Adrenal gland (tissue), 12 donors: ENCODE data around the gene PCLO. TPM values are rescaled to one million over a fixed set of nuclear protein-coding genes. Genes with fewer than 3 reads are reported as not detected.

Experiments
- DNase-seq, 7 donors: peaks; one replicate each; pipeline ENCODE4 v3.0.0-alpha.2; 2019 to 2020
- H3K27ac ChIP-seq, 5 donors: fragments of 200-600 bp; sonication (generic) in 4 of 5; 1 replicate in 3 of 5; 2 replicates in 2 of 5; pipeline versions ENCODE4 v1.5.1 to v1.8.0; 2016 to 2020; ENCODE audit warnings: mild to moderate bottlenecking in 1 of 5
- H3K27me3 ChIP-seq: fragments of 200-600 bp; 2 replicates; pipeline ENCODE4 v1.8.0; 2021
- H3K36me3 ChIP-seq, 2 donors: fragments of 200-600 bp; replicated peaks in 1 of 2; 1 replicate in 1 of 2; 2 replicates in 1 of 2; pipeline versions ENCODE4 v1.5.1 to v1.8.0; 2018 to 2022
- H3K4me1 ChIP-seq, 2 donors: fragments of 200-600 bp; replicated peaks in 1 of 2; 1 replicate in 1 of 2; 2 replicates in 1 of 2; pipeline versions ENCODE4 v1.5.1 to v1.8.0; 2018 to 2021
- H3K4me3 ChIP-seq, 4 donors: fragments of 200-600 bp; sonication (generic) in 3 of 4; one replicate each; pipeline ENCODE4 v1.5.1; 2016 to 2018
- H3K9me3 ChIP-seq, 3 donors: fragments of 200-600 bp; sonication (generic) in 1 of 3; replicated peaks in 1 of 3; 1 replicate in 2 of 3; 2 replicates in 1 of 3; pipeline versions ENCODE4 v1.5.1 to v1.8.0; 2016 to 2021
- POLR2A ChIP-seq, 2 donors: fragments of 450-650 bp; IDR thresholded peaks; one replicate each; pipeline ENCODE4 v1.6.1; 2017; ENCODE audit warnings: antibody characterized with exemption in 2 of 2, mild to moderate bottlenecking in 2 of 2, moderate library complexity in 1 of 2
- WGBS, 4 donors: extraction: QIAGEN DNeasy Blood & Tissue Kit in 2 of 4; methylation state at CpG; one replicate each; pipeline versions ENCODE4 v1.1.5 to v1.1.7; 2013 to 2017; 5-methylcytosine and 5-hydroxymethylcytosine counted together
- intact Hi-C, 2 donors: fragments of 100-400 bp; cut with DNase I; formaldehyde crosslinking; loops; one replicate each; pipeline versions ENCODE4 v1.14.1 to v1.15.0; 2022 to 2023
- polyA plus RNA-seq, 3 donors: library from polyadenylated mRNA; stranded (reverse); fragments of 200-250 nt in 2 of 3; fragments of 350-450 nt in 1 of 3; fragmentation: Illumina TruSeq in 1 of 3; extraction: RNeasy Lipid Tissue Mini Kit (QIAGEN cat#74804) in 1 of 3; gene quantifications; one replicate each; pipeline ENCODE4 v1.2.3, GENCODE V29; 2013 to 2014
- total RNA-seq, 9 donors: library from RNA; depleted of rRNA in 4 of 9; stranded (reverse); fragments of >200 nt in 4 of 9; fragments of 120-200 nt in 1 of 9; fragmentation: NEBNext Ultra II Directional in 1 of 9; extraction: Animal tissue kit (Norgen Biotek cat#: 25700) in 1 of 9; gene quantifications; one replicate each; pipeline versions ENCODE4 v1.1.0 to v1.2.4, GENCODE V29; 2013 to 2023
- TF ChIP-seq, protein P1 (sequence below), 6 experiments: fragments of 450-650 bp in 4 of 6; fragments of 200-600 bp in 2 of 6; sonication (generic) in 1 of 6; IDR thresholded peaks; 1 replicate in 5 of 6; 2 replicates in 1 of 6; pipeline versions ENCODE4 v1.5.1 to v1.8.0; 2016 to 2021; ENCODE audit warnings: antibody characterized with exemption in 6 of 6, mild to moderate bottlenecking in 2 of 6, moderate library complexity in 1 of 6
- donor health status: healthy with polysubstance abuse.
- donor health status: Bipolar disorder and iron deficiency.
- donor health status: DM: yes; HTN: yes; CAD: no.
- donor health status: DM: no; HTN: no; CAD: no.
- donor health status: DM: no; HTN: no; CAD: no.
- donor health status: DM: yes; HTN: yes; CAD: no.

PCLO gene
- total and polyA plus RNA-seq, 12 donors: 1.8 to 17.1 (median 9.6) TPM

DNA sequence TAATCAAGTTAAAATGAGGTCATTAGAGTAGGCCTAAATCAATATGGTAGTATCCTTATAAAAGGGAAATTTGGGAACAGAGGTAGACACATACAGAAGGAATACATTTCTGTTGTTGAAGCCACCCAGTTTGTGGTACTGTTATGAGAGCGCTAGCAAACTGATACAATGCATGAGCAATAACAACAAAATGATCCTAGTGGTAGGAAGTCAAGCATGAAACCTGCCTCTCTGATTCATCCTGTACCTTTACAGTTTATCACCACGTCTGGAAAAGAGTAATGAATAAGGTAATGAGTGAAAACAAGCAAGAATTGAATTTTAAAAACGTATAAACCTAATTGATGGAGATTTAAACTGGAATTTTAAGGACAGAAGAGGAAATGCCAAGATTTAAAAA, 217.2 kb downstream of the PCLO start:
- Histone ChIP-seq H3K27me3 (no peaks in the 10 kb centered on the region), H3K9me3 (no peaks in the 10 kb centered on the region), H3K36me3 (no peaks in the 10 kb centered on the region), H3K4me3 (no peak overlapping the region), H3K4me1 (no peaks in the 10 kb centered on the region), H3K27ac (no peak overlapping the region)
- TF ChIP-seq POLR2A (IDR thresholded peaks at IDR 0.05): no peak
- TF ChIP-seq, protein P1, sequence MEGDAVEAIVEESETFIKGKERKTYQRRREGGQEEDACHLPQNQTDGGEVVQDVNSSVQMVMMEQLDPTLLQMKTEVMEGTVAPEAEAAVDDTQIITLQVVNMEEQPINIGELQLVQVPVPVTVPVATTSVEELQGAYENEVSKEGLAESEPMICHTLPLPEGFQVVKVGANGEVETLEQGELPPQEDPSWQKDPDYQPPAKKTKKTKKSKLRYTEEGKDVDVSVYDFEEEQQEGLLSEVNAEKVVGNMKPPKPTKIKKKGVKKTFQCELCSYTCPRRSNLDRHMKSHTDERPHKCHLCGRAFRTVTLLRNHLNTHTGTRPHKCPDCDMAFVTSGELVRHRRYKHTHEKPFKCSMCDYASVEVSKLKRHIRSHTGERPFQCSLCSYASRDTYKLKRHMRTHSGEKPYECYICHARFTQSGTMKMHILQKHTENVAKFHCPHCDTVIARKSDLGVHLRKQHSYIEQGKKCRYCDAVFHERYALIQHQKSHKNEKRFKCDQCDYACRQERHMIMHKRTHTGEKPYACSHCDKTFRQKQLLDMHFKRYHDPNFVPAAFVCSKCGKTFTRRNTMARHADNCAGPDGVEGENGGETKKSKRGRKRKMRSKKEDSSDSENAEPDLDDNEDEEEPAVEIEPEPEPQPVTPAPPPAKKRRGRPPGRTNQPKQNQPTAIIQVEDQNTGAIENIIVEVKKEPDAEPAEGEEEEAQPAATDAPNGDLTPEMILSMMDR (IDR thresholded peaks at IDR 0.05): no peak
- intact Hi-C loops: no loop called here
- no peak for DNase-seq
- WGBS, 4 donors: 71 to 82% (median 76%) methylated on average over 3 of the region's 3 CpGs

DNA sequence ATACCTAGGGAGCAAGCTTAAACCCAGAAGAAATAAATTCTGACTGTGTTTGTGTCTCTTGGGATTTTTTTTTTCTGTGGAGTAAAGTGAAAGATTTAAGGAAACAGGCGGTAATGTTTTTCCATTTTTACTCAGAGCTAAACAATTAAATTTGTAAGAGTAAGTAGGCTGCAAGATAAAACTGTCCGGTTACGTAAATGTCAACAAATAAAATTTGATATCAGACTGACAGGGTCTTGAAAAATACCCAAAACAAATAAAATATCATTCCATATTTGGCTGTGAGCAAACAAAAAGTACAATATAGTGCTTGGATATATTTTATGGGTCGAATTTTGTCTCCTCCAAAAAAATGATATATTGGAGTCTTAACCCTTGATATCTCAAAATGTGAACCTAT, 217.6 kb downstream of the PCLO start:
- Histone ChIP-seq H3K36me3 (no peaks in the 10 kb centered on the region), H3K27me3 (no peaks in the 10 kb centered on the region), H3K9me3 (no peaks in the 10 kb centered on the region), H3K4me1 (no peaks in the 10 kb centered on the region), H3K27ac (no peak overlapping the region), H3K4me3 (no peak overlapping the region)
- DNase-seq: no peak
- WGBS, 4 donors: 41 to 57% (median 55%) methylated on average over 4 of the region's 4 CpGs
- intact Hi-C loops: no loop called here
- no peak for TF ChIP-seq POLR2A (IDR thresholded peaks at IDR 0.05)
- TF ChIP-seq, protein P1 (IDR thresholded peaks at IDR 0.05): no peak

DNA sequence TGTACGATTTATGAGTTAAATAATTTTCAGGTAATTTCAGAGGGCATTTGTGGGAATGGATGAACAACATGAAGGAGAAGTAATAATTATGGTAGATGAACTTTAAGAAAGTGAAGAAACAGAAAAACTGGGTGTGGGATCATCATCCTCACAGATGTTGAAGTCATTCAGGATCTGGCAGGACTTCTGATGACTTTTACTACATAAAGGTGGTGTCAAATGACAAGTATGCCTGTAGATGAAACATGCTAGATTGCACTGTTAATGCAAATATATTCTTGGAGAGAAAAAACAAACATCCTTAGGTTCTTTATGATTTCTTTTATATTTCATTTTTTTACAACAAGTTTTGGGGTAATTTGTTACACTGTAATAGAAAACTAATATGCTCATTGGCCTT, 230.2 kb downstream of the PCLO start:
- Histone ChIP-seq H3K36me3 (no peaks in the 10 kb centered on the region), H3K27ac (no peak overlapping the region), H3K27me3 (no peaks in the 10 kb centered on the region), H3K4me1 (no peaks in the 10 kb centered on the region), H3K4me3 (no peak overlapping the region), H3K9me3 (no peaks in the 10 kb centered on the region)
- 70 to 89% (median 82%) methylated on average over 1 of the region's 1 CpG for WGBS, 4 donors
- intact Hi-C loops: no loop called here
- no peak for DNase-seq
- TF ChIP-seq POLR2A (IDR thresholded peaks at IDR 0.05): no peak
- TF ChIP-seq, protein P1 (IDR thresholded peaks at IDR 0.05): no peak

DNA sequence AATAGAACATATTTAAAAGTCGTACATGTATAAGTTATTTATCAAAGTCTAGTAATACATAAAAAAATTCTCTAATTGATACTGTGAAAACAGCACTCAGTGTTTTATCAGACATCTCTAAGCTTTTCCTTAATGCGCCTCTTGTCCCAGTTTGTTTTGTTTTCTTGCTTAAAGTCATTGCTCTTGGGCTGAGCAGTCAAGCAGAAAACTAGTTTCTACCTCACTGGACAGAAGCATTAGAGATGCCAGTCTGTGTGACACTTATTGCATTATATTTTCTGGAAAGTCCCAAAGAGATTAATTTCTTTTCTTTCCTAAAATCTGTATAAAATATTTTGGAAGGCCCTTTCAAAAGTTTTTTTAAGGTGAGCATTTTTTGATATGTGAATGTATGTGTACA, 236.2 kb downstream of the PCLO start:
- Histone ChIP-seq H3K4me1 (no peaks in the 10 kb centered on the region), H3K4me3 (no peak overlapping the region), H3K36me3 (no peaks in the 10 kb centered on the region), H3K9me3 (no peaks in the 10 kb centered on the region), H3K27ac (no peak overlapping the region), H3K27me3 (no peaks in the 10 kb centered on the region)
- DNase-seq: no peak
- TF ChIP-seq POLR2A (IDR thresholded peaks at IDR 0.05): no peak
- TF ChIP-seq, protein P1 (IDR thresholded peaks at IDR 0.05): no peak
- intact Hi-C loops: no loop called here
- WGBS, 4 donors: 68 to 86% (median 77%) methylated on average over 2 of the region's 2 CpGs
